GM21367 (cell line): ENCODE results near the gene FCGR2B.
"Not testable (repeated sequence)": the region's sequence is repeated elsewhere in the genome, so short reads cannot be mapped to it uniquely, and the experiment has no call there.

Experiments used
- ATAC-seq: cut with Tn5 transposase; IDR thresholded peaks from one replicate; pipeline ENCODE4 v1.9.1; 2021; ENCODE audit not compliant: unreplicated experiment

FCGR2B gene

GRCh38 chr1:161705537-161705936, 42.6 kb downstream of the FCGR2B start:
- ATAC-seq, result no peak

DNA sequence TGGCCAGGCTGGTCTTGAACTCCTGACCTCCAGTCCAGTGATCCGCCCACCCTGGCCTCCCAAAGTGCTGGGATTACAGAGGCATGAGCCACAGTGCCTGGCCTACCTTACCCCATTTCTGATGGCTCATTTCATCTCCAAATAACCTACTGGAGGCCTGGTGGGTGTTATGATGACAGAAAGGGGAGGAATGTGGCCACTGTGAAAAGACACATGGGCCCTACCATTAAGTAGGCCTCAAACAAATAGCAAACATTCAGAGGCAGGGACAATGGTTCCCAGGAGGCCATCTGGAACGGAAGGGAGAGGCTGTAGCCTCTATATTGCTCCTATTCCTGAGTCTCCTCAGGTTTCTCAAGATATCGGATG, 43.2 kb downstream of the FCGR2B start:
- peak; percentile 1 for ATAC-seq

DNA sequence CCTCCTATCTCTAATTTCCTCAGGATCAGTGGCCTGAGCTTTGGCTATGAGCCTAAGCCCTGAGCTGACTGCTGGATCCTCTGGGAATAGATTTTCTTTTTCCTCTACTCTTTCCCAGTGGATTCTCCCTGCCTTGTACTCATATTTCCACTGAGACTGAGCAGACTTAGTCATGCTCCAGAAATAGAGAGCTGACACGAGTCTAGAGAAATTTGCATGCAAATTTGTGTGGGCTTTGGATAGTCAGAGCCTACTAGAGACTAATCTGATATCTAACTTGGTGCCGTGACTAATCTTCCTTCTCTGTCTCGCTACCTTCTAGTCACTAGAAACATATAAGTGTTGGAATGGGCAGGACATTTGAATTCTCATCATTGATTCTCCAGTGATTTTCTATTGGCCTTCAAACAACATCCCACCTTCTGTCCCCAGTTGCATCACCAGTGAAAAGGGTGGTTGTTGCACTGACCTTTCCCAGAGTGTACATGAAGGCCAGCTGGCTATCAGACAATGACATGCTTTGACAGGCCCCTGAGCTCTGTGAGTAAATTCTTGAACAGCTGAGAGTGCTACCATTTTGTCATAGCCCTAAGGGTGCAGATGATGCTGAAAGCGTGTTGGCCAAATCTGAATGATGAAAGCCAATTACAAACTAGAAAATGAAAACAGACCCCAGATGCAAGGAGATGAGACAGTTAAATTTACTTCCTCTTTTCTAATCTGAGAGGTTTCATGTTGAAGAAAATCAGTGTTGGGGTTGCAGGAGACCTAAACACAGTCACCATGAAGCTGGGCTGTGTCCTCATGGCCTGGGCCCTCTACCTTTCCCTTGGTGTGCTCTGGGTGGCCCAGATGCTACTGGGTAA, 43.8 kb downstream of the FCGR2B start, which contains the start of gene FCRLA:
Gene FCRLA (plus strand): TSS at position 748 of the 866 bp plus-strand sequence. CDS start 36 bp downstream, at position 784.
- peak; percentile 49 for ATAC-seq

- ATAC-seq, result no peak
These were observed 44.6 kb downstream of the FCGR2B start for GRCh38 chr1:161707503-161707902.

- no peak for ATAC-seq
These were observed 46.4 kb downstream of the FCGR2B start for GRCh38 chr1:161709373-161709772.

GRCh38 chr1:161710560-161710959, 47.6 kb downstream of the FCGR2B start:
- no peak for ATAC-seq

GRCh38 chr1:161718559-161719324, 55.8 kb downstream of the FCGR2B start:
- no peak for ATAC-seq

DNA sequence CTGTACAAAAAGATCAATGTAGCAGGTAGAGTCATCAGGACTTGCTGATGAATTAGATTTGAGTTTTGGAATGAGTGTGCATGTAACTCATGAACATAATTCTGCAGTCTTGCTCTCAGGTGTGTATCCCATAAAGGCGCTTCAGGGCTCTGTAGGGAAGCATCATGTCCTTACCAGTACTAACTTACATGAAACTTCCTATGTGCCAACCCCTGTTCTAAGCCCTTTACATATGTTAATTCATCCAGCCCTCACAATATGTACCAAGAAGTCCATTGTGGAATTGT, 56.3 kb downstream of the FCGR2B start:
- no peak for ATAC-seq

DNA sequence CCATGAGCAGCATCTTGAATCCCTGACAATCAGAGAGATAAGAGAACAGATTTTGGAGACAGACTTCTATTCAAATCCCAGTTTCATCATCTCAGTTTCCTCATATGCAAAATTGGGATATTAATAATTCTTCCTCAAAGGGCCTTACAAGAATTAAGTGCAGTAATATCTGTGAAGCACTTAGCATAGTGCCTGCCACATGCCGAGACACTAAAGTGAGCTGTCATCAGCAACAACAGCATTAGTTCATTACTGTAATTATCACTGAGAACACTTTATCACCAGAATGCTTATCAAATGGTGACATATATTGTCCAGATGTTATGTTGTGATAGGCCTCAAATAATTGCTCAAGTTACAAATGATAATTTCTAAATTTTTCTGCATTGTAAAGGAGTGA, 57.5 kb downstream of the FCGR2B start:
- no peak for ATAC-seq

GRCh38 chr1:161720956-161721737, 58.2 kb downstream of the FCGR2B start, which contains the start of gene FCRLB:
Gene FCRLB, plus strand, starts transcription at chr1:161721544. Its CDS starts 1,129 bp downstream, at chr1:161722673.
- ATAC-seq, result no peak

- no peak for ATAC-seq
These were observed 58.9 kb downstream of the FCGR2B start for GRCh38 chr1:161721738-161722343.

DNA sequence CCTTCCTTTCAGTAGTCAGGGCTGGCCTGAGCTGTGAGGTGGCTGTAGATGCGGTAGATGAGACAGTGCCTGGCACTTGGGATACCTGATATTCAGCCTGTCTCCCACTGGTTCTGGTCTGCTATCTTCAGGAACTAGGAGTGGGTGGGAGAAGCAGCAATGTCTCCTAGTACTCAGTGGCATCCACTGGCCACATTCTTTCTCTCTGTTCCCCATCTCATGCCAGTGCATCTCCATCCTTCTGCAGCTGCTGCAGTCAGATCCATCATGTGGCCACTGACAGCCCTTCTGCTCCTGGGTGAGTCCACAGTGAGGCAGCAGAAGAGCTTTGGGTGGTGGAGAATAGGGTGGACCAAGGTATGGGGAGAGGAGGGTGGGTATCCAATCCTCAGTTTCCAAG, 59.5 kb downstream of the FCGR2B start:
- ATAC-seq, result no peak

DNA sequence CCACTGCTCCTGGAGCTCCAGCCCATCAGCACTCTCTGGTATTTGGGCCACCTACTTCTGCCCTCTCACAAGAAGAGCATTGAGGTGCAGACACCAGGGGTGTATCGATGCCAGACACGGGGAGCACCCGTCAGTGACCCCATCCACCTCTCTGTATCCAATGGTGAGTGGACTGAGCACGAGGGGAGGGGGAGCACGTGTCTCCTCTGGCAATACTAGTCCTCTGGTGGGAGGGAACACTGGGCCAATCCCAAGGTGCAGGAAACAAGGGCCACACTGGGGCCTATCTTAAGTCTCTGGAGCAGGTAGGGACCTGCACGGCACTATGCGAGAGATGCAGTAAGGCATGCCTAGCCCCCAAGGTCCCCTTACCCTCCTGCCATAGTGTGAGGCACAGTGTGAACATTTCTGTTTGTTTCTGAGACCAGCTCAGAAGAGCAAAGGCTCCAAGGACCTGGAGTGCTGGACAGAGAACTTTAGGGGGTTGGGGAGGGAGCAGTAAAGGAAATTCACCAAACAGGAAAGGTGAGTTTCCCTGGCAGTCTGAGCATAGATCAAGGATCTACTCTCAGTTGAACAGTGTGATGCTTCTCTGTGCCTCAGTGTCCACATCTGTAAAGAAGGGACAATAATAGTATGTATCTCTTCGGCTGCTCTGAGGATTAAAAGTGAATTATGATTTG, 60.7 kb downstream of the FCGR2B start:
- ATAC-seq, result no peak

DNA sequence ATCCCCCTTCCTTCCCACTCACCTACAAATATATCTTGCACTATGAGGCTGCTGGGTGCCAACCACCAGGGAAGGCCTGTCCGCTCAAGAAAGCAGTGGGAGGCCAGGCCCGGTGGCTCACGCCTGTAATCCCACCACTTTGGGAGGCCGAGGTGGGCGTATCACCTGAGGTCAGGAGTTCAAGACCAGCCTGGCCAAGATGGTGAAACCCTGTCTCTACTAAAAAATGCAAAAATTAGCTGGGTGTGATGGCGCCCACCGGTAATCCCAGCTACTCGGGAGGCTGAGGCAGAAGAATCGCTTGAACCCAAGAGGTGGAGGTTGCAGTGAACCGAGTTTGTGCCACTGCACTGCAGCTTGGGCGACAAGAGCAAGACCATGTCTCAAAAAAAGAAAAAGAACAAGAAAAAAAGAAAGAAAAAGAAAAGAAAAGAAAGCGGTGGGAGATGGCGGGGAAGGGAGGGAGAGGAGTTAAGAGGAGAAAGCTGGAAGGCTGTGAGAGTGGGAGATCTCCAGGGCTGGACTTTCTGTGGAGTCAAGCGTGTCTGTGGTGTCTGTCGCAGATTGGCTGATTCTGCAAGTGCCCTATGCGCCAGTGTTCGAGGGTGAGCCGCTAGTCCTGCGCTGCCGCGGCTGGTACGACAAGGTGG, 62.4 kb downstream of the FCGR2B start:
- ATAC-seq, result not testable (repeated sequence)

DNA sequence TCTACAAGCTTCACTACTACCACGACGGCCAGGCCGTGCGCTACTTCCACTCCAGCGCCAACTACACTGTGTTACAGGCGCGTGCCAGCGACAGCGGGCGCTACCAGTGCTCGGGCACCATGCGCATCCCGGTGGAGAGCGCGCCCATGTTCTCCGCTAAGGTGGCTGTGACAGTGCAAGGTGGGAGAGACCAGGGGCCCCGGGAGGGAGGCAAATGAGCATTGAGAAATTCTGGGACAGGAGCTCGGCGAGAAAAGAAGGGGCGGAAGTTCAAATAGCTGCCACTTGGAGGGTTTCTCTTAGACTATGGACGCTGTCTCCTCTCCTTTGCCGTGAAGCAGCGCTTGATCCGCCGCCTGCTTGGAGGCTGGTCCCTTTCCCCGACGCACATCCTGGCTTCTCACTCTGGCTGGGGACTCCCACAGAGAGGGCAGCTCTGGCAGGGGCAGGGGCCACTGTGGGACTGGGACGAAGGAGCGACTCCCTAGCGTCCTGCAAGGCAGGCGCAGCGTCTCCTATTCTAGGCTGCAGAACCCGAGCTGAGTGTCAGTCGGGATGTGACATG, 63.0 kb downstream of the FCGR2B start:
- no peak for ATAC-seq

DNA sequence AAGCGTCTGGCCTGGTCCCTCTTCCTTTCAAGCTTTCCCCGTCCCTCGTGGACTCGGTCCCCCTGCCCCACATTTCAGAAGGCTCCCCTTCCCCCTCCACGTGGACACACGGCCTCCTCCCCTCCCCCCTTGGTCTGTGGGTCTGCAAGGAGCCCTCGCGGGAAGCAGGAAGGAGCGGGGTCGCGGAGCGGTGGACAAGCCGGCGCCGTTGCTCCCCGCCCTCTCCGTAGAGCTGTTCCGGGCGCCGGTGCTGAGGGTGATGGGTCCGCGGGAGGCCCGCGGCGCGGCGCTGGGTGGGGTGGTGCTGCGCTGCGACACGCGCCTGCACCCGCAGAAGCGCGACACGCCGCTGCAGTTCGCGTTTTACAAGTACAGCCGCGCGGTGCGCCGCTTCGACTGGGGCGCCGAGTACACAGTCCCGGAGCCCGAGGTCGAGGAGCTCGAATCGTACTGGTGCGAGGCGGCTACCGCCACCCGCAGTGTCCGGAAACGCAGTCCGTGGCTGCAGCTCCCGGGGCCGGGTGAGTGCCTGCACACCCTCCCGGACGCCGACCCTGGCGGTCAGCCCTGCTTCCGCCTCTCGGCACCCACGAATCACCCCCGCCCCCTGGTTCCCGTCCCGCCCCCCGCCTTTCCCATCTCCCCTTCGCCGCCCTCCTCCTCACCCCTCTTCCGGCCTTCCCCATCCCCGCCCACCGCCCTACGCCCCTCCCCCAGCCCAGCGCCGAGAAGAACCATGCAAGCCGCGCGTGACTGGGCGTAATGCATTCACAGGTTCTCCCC, 63.7 kb downstream of the FCGR2B start:
- peak; percentile 42 for ATAC-seq

GRCh38 chr1:161727256-161727924, 64.4 kb downstream of the FCGR2B start:
- peak; percentile 15 for ATAC-seq
